Mesothelial cell of epicardium (in vitro differentiated cells): ENCODE data around the gene MAP7. TPM values are rescaled to one million over a fixed set of nuclear protein-coding genes. Genes with fewer than 3 reads are reported as not detected.

Experiments used
- DNase-seq, 2 experiments: peaks; one replicate each; pipeline ENCODE4 v3.0.0; 2021; ENCODE audit warnings: low spot score in 2 of 2; ENCODE audit not compliant: unreplicated experiment in 2 of 2
- H3K27ac Mint-ChIP-seq: 2 replicates; pipeline ENCODE4 v1.8.0; 2021; ENCODE audit warnings: mixed read lengths
- H3K27me3 Mint-ChIP-seq: 2 replicates; pipeline ENCODE4 v1.8.0; 2021; ENCODE audit warnings: low read depth, mixed read lengths
- H3K36me3 Mint-ChIP-seq: 2 replicates; pipeline ENCODE4 v1.8.0; 2021; ENCODE audit warnings: mixed read lengths
- H3K4me1 Mint-ChIP-seq: 2 replicates; pipeline ENCODE4 v1.8.0; 2021; ENCODE audit warnings: mixed read lengths
- H3K4me3 Mint-ChIP-seq: 2 replicates; pipeline ENCODE4 v1.8.0; 2021; ENCODE audit warnings: mild to moderate bottlenecking, moderate library complexity, mixed read lengths
- H3K9me3 Mint-ChIP-seq: 2 replicates; pipeline ENCODE4 v1.8.0; 2021; ENCODE audit warnings: mixed read lengths
- CTCF ChIP-seq: fragments of 200-600 bp; sonication (generic); IDR thresholded peaks from one replicate; pipeline ENCODE4 v1.5.0; 2021; ENCODE audit warnings: antibody characterized with exemption; ENCODE audit not compliant: unreplicated experiment
- total RNA-seq: library from RNA; stranded (reverse); gene quantifications from 3 replicates; pipeline ENCODE4 v1.2.1, GENCODE V29; 2021

Gene MAP7
- total RNA-seq, 1 donor from 2014 or later = 15.1 TPM

GRCh38 chr6:136521911-136522310 is 28.3 kb downstream of the MAP7 start:
- no peak for TF ChIP-seq CTCF
- DNase-seq = no peak
- H3K27ac Mint-ChIP-seq = no peak overlapping the region

DNA sequence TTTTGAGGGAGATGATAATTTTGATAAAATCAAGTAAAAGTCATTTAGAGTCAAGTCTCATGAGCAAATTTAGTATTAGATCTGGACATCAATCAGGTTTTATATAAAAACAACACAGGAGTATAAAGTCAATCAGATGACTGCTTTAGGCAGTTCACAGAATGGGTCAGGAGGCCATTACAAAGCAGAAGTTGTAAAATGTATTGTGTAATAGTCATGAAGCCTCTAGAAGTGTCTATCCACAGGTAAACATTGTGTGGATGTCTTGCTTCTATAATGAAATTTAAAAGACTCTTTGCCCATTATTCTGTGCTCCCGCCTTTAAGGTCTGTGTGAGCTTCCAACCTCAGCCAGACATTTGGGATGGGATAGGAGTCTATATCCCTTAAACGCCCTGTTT is 28.8 kb downstream of the MAP7 start:
- H3K4me1 Mint-ChIP-seq = peaks cover 18% of the 10 kb centered on the region
- H3K27ac Mint-ChIP-seq = no peak overlapping the region
- H3K4me3 Mint-ChIP-seq = no peak overlapping the region
- no peaks in the 10 kb centered on the region for H3K27me3 Mint-ChIP-seq
- H3K9me3 Mint-ChIP-seq = no peaks in the 10 kb centered on the region
- no peaks in the 10 kb centered on the region for H3K36me3 Mint-ChIP-seq
- no peak for DNase-seq
- no peak for TF ChIP-seq CTCF

More at GRCh38 chr6:136521911-136522310, 28.3 kb downstream of the MAP7 start:
- Mint-ChIP-seq H3K4me3 (no peak overlapping the region), H3K27me3 (no peaks in the 10 kb centered on the region), H3K4me1 (peaks cover 23% of the 10 kb centered on the region), H3K9me3 (no peaks in the 10 kb centered on the region), H3K36me3 (no peaks in the 10 kb centered on the region)

DNA sequence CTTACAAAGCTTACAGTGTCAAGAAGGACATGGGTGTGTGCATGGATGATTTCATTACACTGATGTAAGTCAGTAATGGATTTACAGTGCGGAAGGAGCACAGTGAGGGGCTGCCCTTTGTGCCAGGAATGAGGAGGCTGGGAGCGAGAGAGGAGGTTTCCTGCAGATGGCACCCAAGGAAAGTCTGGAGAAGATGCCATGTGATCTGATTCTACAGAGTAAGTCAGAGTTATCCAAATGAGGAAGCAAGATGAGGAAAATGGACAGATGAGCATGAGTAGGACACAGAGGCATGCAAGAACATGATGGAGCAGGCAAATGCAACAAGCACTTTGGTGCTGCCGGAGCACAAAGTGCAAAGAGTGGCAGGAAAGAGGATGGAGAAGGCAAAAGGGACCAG is 29.7 kb downstream of the MAP7 start:
- TF ChIP-seq CTCF = no peak
- no peak for DNase-seq
- no peak overlapping the region for H3K4me3 Mint-ChIP-seq
- no peaks in the 10 kb centered on the region for H3K27me3 Mint-ChIP-seq
- no peaks in the 10 kb centered on the region for H3K36me3 Mint-ChIP-seq
- H3K27ac Mint-ChIP-seq = no peak overlapping the region
- H3K9me3 Mint-ChIP-seq = no peaks in the 10 kb centered on the region
- peaks cover 11% of the 10 kb centered on the region for H3K4me1 Mint-ChIP-seq

DNA sequence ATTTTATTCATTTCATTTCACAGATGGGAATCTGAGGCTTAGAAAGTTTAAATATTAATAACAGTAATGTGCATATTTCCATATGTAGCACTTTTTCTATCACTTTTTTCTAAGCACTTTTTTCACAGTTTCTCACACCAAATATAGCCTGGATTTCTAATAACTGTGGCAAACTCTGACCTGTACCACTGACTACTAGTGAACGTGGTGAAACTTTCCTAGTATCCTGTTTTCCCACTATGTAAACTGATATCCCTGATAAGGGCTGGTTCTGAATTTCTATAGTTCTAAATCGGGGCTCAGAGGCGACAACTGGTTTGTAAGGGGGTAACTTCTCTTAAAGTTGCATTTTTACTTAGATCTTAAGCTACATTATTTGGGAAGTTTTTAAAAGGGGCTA is 32.6 kb downstream of the MAP7 start:
- no peak for TF ChIP-seq CTCF
- Mint-ChIP-seq H3K27me3 (no peaks in the 10 kb centered on the region), H3K36me3 (peaks cover 10% of the 10 kb centered on the region), H3K4me3 (no peak overlapping the region), H3K9me3 (no peaks in the 10 kb centered on the region), H3K4me1 (no peaks in the 10 kb centered on the region), H3K27ac (no peak overlapping the region)
- DNase-seq = no peak

- H3K27ac Mint-ChIP-seq = no peak overlapping the region
- no peaks in the 10 kb centered on the region for H3K9me3 Mint-ChIP-seq
- TF ChIP-seq CTCF = no peak
- no peak overlapping the region for H3K4me3 Mint-ChIP-seq
- peaks cover 10% of the 10 kb centered on the region for H3K36me3 Mint-ChIP-seq
- peaks cover 1% of the 10 kb centered on the region for H3K4me1 Mint-ChIP-seq
- H3K27me3 Mint-ChIP-seq = no peaks in the 10 kb centered on the region
- DNase-seq = no peak
These were observed 33.2 kb downstream of the MAP7 start for GRCh38 chr6:136517002-136517401.

DNA sequence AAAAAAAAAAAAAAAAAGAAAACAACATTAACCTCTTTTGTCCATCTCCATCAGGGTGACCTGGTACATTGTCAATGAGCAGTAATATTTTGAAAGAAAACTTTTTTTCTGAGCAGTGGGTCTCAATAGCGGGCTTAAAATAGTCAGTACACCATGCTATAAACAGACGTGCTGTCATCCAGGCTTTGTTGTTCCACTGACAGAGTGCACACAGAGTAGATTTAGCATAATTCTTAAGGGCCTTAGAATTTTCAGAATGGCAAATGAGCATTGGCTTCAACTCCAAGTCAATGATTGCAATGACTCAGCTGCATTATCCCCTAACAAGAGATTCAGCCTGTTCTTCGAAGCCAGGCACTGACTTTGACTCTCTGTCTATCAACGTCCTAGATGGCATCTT is 35.6 kb downstream of the MAP7 start:
- peaks cover 14% of the 10 kb centered on the region for H3K4me1 Mint-ChIP-seq

More for the DNA sequence above, 35.6 kb downstream of the MAP7 start:
- Mint-ChIP-seq H3K27ac (no peak overlapping the region), H3K4me3 (no peak overlapping the region), H3K27me3 (no peaks in the 10 kb centered on the region), H3K9me3 (no peaks in the 10 kb centered on the region), H3K36me3 (peaks cover 10% of the 10 kb centered on the region)
- DNase-seq = no peak
- no peak for TF ChIP-seq CTCF
